Activated CD8-positive, alpha-beta T cell treated with anti-CD3 and anti-CD28 coated beads, Interleukin-2, amount 10 ng/mL, durations not matched to agents 7 days and 5 days (primary cell): Measurements from ENCODE around the gene SNX9. TPM values are rescaled to one million over a fixed set of nuclear protein-coding genes. Genes with fewer than 3 reads are reported as not detected.

Source experiments
- ATAC-seq: fragments of 150-1000 bp; cut with Tn5 transposase; one replicate; pipeline ENCODE4 v1.10.0; 2021; ENCODE audit warnings: moderate library complexity
- CTCF ChIA-PET: fragments of 350-600 bp; sonication (Branson Sonifier 250); formaldehyde crosslinking; loops from one replicate; lab custom pipeline; 2021; ENCODE audit warnings: antibody characterized with exemption; lab: Charles Lee
- POLR2A ChIA-PET: fragments of 350-600 bp; sonication (Branson Sonifier 250); formaldehyde crosslinking; loops from one replicate; lab custom pipeline; 2021; ENCODE audit warnings: antibody characterized with exemption; lab: Charles Lee
- DNase-seq: peaks from one replicate; pipeline ENCODE4 v3.0.0-alpha.2; 2020
- H3K27ac Mint-ChIP-seq: one replicate; pipeline ENCODE4 v1.8.0; 2021; ENCODE audit warnings: mild to moderate bottlenecking, mixed read lengths
- H3K27me3 Mint-ChIP-seq: one replicate; pipeline ENCODE4 v1.8.0; 2021; ENCODE audit warnings: low read depth, mixed read lengths
- H3K36me3 Mint-ChIP-seq: one replicate; pipeline ENCODE4 v1.8.0; 2021; ENCODE audit warnings: low read depth, mixed read lengths
- H3K4me1 Mint-ChIP-seq: one replicate; pipeline ENCODE4 v1.8.0; 2021; ENCODE audit warnings: low read depth, mixed read lengths
- H3K4me3 Mint-ChIP-seq: one replicate; pipeline ENCODE4 v1.8.0; 2021; ENCODE audit warnings: mild to moderate bottlenecking, mixed read lengths
- H3K9me3 Mint-ChIP-seq: one replicate; pipeline ENCODE4 v1.8.0; 2022; ENCODE audit warnings: mixed read lengths; ENCODE audit not compliant: insufficient read depth
- total RNA-seq, 2 experiments: library from RNA; stranded (reverse); gene quantifications; one replicate each; pipeline ENCODE4 v1.2.3, GENCODE V29; 2021

The SNX9 gene
- total RNA-seq, 2 experiments from 2014 or later: 9.1 to 9.2 TPM

DNA sequence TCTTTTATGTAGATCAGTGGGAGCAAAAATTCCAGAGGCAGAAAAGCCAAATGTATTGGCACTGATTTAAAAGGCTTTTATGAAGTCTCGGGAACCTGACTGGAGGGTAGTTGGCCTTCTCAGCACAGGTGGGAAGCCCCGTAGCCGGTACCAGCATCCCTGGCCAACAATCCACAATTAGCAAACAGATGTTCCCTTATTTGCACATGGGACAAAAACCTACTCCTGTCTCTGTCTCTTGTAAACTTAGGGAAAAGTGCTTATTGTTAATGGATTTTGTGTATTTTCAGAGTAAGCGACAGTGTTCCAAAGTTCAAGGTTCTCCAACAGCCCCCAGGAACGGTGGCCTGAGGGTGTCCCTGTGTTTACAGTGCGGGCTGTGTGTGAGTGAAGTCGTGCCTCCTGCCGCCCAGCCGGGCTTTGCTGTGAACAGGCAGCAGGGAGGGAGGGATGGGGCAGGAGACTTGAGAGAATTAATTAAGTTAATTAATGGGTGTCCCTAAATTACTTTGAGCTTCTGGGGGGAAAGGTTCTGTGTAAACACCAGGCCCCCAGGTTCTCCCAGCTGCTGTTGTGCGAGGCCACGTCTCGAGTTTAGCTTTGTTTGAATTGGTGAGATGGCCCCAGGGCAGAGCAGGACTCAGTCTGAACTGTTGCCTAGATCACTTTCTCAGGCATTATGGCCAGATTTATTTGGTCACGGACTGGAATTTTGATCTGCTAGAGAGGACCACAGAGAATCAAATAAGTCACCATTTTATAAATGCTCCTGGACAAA lies 162.5 kb downstream of the SNX9 start:
- peaks cover 73% of the 10 kb centered on the region for H3K4me1 Mint-ChIP-seq
- CTCF ChIA-PET: interaction anchor here (1.4 to 2.7 kb wide), 2 partner anchors 8 to 40 kb away, joined by 6 to 8 read pairs; no protein-coding TSS in a partner anchor
- H3K9me3 Mint-ChIP-seq: no peaks in the 10 kb centered on the region
- ATAC-seq (no peak), DNase-seq (no peak)
- H3K36me3 Mint-ChIP-seq: peaks cover 5% of the 10 kb centered on the region
- H3K27ac Mint-ChIP-seq: no peak overlapping the region
- peak overlapping the region; percentile 51 for H3K4me3 Mint-ChIP-seq
- no peaks in the 10 kb centered on the region for H3K27me3 Mint-ChIP-seq
- POLR2A ChIA-PET: interaction anchor here (2.1 kb wide), 1 partner anchor 10 kb away, joined by 6 read pairs; no protein-coding TSS in a partner anchor

DNA sequence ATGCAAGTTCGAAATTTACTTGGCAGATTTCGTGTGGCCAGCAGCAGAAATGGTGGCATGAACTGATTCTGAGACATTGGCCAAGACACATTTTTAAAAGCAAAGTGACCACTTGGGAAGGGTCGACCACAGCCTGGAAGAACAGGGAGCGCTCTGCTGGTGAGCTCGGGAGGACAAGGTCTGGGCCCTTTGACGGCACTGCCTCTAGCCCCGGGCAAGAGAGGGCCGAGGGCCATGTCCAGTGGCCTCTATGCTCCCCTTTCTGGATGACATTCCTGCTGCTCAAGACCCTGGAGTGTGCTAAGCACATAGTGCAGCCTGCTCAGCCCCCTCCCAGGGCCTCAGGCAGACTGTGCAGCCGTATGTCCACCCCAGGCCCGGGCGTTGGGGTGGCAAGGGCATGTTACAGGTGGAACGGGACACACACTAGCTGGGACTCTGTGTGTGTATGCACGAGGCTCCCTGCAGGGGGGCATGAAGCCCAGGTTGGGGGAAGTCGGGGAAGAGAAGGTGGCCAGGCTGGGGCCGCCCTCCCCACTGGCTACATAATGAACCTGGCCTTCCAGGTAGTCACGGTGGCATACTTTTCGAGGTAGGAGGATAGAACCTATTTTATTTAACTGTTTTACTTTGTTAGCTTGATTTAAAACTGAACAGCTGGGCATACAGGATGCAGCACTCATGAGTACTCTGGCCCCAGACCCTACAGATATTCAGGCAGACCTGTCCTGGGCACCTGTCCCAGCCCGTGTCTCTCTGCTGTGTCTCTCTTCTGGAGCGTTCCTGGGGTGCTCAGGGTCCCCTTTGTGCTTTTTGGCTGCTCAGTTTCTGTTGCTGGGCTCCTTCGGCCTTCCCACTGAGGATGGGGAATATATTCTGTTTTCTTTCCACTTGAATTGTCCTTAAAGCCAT lies 165.0 kb downstream of the SNX9 start:
- Mint-ChIP-seq H3K27me3 (no peaks in the 10 kb centered on the region), H3K9me3 (no peaks in the 10 kb centered on the region), H3K4me3 (no peak overlapping the region), H3K4me1 (peaks cover 67% of the 10 kb centered on the region), H3K27ac (peak overlapping the region; percentile 39), H3K36me3 (peaks cover 4% of the 10 kb centered on the region)
- POLR2A ChIA-PET: interaction anchor here (2.2 kb wide), 1 partner anchor 15 kb away, joined by 6 read pairs; no protein-coding TSS in a partner anchor
- DNase-seq: no peak
- no peak for ATAC-seq
- CTCF ChIA-PET: interaction anchor here (1.1 kb wide), 1 partner anchor 12 kb away, joined by 3 read pairs; no protein-coding TSS in a partner anchor

DNA sequence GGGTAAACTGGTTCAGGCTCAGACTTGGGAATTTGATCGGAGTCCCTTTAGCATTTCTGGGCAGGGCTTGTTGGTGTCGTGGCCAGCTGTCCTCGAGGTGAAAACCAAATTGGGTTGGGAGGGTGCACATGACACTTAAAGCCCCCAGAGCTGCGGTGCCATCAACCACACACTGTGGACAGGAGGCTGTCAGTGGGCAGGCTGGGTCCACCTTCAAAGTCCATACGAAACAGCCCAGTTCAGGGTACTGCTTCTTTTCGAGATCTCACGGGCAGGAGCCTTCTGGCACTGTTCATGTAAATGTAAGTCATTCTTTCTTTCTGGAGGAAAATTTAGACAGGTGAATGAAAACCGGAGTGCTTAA lies 165.6 kb downstream of the SNX9 start:
- H3K27me3 Mint-ChIP-seq: no peaks in the 10 kb centered on the region
- POLR2A ChIA-PET: interaction anchor here (0.7 to 2.2 kb wide), 2 partner anchors 13 to 15 kb away, joined by 3 to 6 read pairs; no protein-coding TSS in a partner anchor
- peaks cover 2% of the 10 kb centered on the region for H3K36me3 Mint-ChIP-seq
- H3K27ac Mint-ChIP-seq: no peak overlapping the region
- H3K9me3 Mint-ChIP-seq: no peaks in the 10 kb centered on the region
- CTCF ChIA-PET: interaction anchor here (1.1 kb wide), 1 partner anchor 13 kb away, joined by 3 read pairs; no protein-coding TSS in a partner anchor
- no peak overlapping the region for H3K4me3 Mint-ChIP-seq
- ATAC-seq (no peak), DNase-seq (no peak)
- H3K4me1 Mint-ChIP-seq: peaks cover 65% of the 10 kb centered on the region

- DNase-seq (no peak), ATAC-seq (peak; percentile 22)
- H3K27me3 Mint-ChIP-seq: no peaks in the 10 kb centered on the region
- peak overlapping the region; percentile 83 for H3K27ac Mint-ChIP-seq
- POLR2A ChIA-PET: interaction anchor here (0.7 to 2.2 kb wide), 5 partner anchors 10 to 36 kb away, joined by 3 to 6 read pairs (median 3); no protein-coding TSS in a partner anchor
- H3K36me3 Mint-ChIP-seq: peaks cover 2% of the 10 kb centered on the region
- peak overlapping the region; percentile 75 for H3K4me3 Mint-ChIP-seq
- H3K9me3 Mint-ChIP-seq: no peaks in the 10 kb centered on the region
- H3K4me1 Mint-ChIP-seq: peaks cover 59% of the 10 kb centered on the region
- CTCF ChIA-PET: interaction anchor here (0.9 to 2.6 kb wide), 6 partner anchors 7 to 82 kb away, joined by 3 to 10 read pairs (median 5); partner anchors contain the start of gene SYNJ2
Measured at GRCh38 chr6:157989541-157990289, 166.7 kb downstream of the SNX9 start.

- POLR2A ChIA-PET: interaction anchor here (1.0 to 2.2 kb wide), 4 partner anchors 9 to 36 kb away, joined by 3 to 6 read pairs (median 3); no protein-coding TSS in a partner anchor
- DNase-seq (peak; percentile 57), ATAC-seq (peak; percentile 81)
- peak overlapping the region; percentile 75 for H3K4me3 Mint-ChIP-seq
- peaks cover 52% of the 10 kb centered on the region for H3K4me1 Mint-ChIP-seq
- CTCF ChIA-PET: interaction anchor here (0.9 to 2.6 kb wide), 5 partner anchors 8 to 81 kb away, joined by 3 to 10 read pairs (median 6); partner anchors contain the start of gene SYNJ2
- H3K36me3 Mint-ChIP-seq: peaks cover 2% of the 10 kb centered on the region
- no peaks in the 10 kb centered on the region for H3K27me3 Mint-ChIP-seq
- no peaks in the 10 kb centered on the region for H3K9me3 Mint-ChIP-seq
- H3K27ac Mint-ChIP-seq: peak overlapping the region; percentile 83
Measured at GRCh38 chr6:157990321-157991066, 167.4 kb downstream of the SNX9 start.

GRCh38 chr6:157991067-157991432 lies 168.0 kb downstream of the SNX9 start:
- Mint-ChIP-seq H3K27me3 (no peaks in the 10 kb centered on the region), H3K27ac (peak overlapping the region; percentile 83), H3K36me3 (peaks cover 2% of the 10 kb centered on the region), H3K4me1 (peaks cover 47% of the 10 kb centered on the region), H3K4me3 (no peak overlapping the region), H3K9me3 (no peaks in the 10 kb centered on the region)
- ATAC-seq: no peak
- ChIA-PET CTCF (interaction anchor here (2.1 to 2.6 kb wide), 3 partner anchors 9 to 36 kb away, joined by 6 to 10 read pairs (median 7); partner anchors contain the start of gene SYNJ2), POLR2A (no interaction called here)
- DNase-seq: no peak

GRCh38 chr6:157993076-157993475 lies 170.0 kb downstream of the SNX9 start:
- peaks cover 45% of the 10 kb centered on the region for H3K4me1 Mint-ChIP-seq
- no peaks in the 10 kb centered on the region for H3K27me3 Mint-ChIP-seq
- H3K9me3 Mint-ChIP-seq: no peaks in the 10 kb centered on the region
- peaks cover 2% of the 10 kb centered on the region for H3K36me3 Mint-ChIP-seq
- H3K27ac Mint-ChIP-seq: no peak overlapping the region
- H3K4me3 Mint-ChIP-seq: no peak overlapping the region
- no peak for ATAC-seq
- ChIA-PET CTCF (interaction anchor here (1.5 to 2.4 kb wide), 2 partner anchors 9 to 33 kb away, joined by 3 to 8 read pairs; no protein-coding TSS in a partner anchor), POLR2A (interaction anchor here (0.6 kb wide), 1 partner anchor 115 kb away, joined by 4 read pairs; no protein-coding TSS in a partner anchor)
- DNase-seq: no peak

GRCh38 chr6:157994125-157994795 lies 171.2 kb downstream of the SNX9 start:
- peaks cover 35% of the 10 kb centered on the region for H3K4me1 Mint-ChIP-seq
- no peak for DNase-seq
- CTCF ChIA-PET: interaction anchor here (2.0 to 2.4 kb wide), 2 partner anchors 10 to 32 kb away, joined by 8 to 12 read pairs; no protein-coding TSS in a partner anchor

More at GRCh38 chr6:157994125-157994795, 171.2 kb downstream of the SNX9 start:
- Mint-ChIP-seq H3K27me3 (no peaks in the 10 kb centered on the region), H3K4me3 (no peak overlapping the region), H3K36me3 (no peaks in the 10 kb centered on the region), H3K27ac (no peak overlapping the region), H3K9me3 (no peaks in the 10 kb centered on the region)
- POLR2A ChIA-PET: interaction anchor here (1.0 kb wide), 1 partner anchor 32 kb away, joined by 3 read pairs; no protein-coding TSS in a partner anchor
- no peak for ATAC-seq
